HG03342 (cell line): ENCODE measurements around the gene FBN3.
"Not testable (repeated sequence)": the region's sequence is repeated elsewhere in the genome, so short reads cannot be mapped to it uniquely, and the experiment has no call there.

Source experiments
- ATAC-seq: cut with Tn5 transposase; IDR thresholded peaks from one replicate; pipeline ENCODE4 v1.9.1; 2021; ENCODE audit warnings: mild to moderate bottlenecking, moderate library complexity; ENCODE audit not compliant: unreplicated experiment

Gene FBN3

GRCh38 chr19:8064911-8065874, 84.2 kb downstream of the FBN3 start:
- ATAC-seq = no peak

- ATAC-seq = no peak
Observed at GRCh38 chr19:8057545-8058270, 91.7 kb downstream of the FBN3 start.

GRCh38 chr19:8056533-8056932, 92.9 kb downstream of the FBN3 start:
- ATAC-seq = no peak

- ATAC-seq = no peak
Observed at GRCh38 chr19:8054169-8054568, 95.2 kb downstream of the FBN3 start.

GRCh38 chr19:8052464-8052859, 96.9 kb downstream of the FBN3 start, which contains the start of gene CCL25:
TSS of gene CCL25 (plus strand) at chr19:8052760. CDS start at chr19:8053050, 290 bp downstream.
- ATAC-seq = no peak

GRCh38 chr19:8050274-8051096, 98.9 kb downstream of the FBN3 start:
- ATAC-seq = peak; percentile 83

GRCh38 chr19:8046569-8047165, 102.7 kb downstream of the FBN3 start:
- no peak for ATAC-seq

GRCh38 chr19:8045872-8046568, 103.4 kb downstream of the FBN3 start:
- no peak for ATAC-seq

GRCh38 chr19:8044018-8044417, 105.4 kb downstream of the FBN3 start:
- ATAC-seq = no peak

GRCh38 chr19:8042900-8043299, 106.5 kb downstream of the FBN3 start:
- no peak for ATAC-seq

GRCh38 chr19:8041531-8041931, 107.9 kb downstream of the FBN3 start:
- no peak for ATAC-seq

GRCh38 chr19:8039231-8039630, 110.2 kb downstream of the FBN3 start:
- ATAC-seq = no peak

GRCh38 chr19:8038815-8039214, 110.6 kb downstream of the FBN3 start:
- no peak for ATAC-seq

GRCh38 chr19:8036434-8037099, 112.8 kb downstream of the FBN3 start:
- ATAC-seq = no peak

GRCh38 chr19:8034178-8034525, 115.2 kb downstream of the FBN3 start:
- ATAC-seq = no peak

- not testable (repeated sequence) for ATAC-seq
Observed at GRCh38 chr19:8033287-8034177, 115.9 kb downstream of the FBN3 start.

GRCh38 chr19:8030960-8031359, 118.4 kb downstream of the FBN3 start:
- no peak for ATAC-seq

GRCh38 chr19:8028951-8029491, 120.4 kb downstream of the FBN3 start:
- ATAC-seq = no peak
